GM10847 (cell line): ENCODE results near the gene PDE7B.

Experiments used
- POLR2A ChIP-seq: IDR thresholded peaks from 2 replicates; pipeline ENCODE4 v1.6.1; 2011; ENCODE audit not compliant: insufficient read length; ENCODE audit errors: extremely low read depth

The PDE7B gene

GRCh38 chr6:135851442-135852271, at the start of gene PDE7B:
PDE7B (plus strand) TSS chr6:135851701.
- no peak for TF ChIP-seq POLR2A

GRCh38 chr6:135801755-135802465, 49.6 kb upstream of the PDE7B start:
- TF ChIP-seq POLR2A = no peak

DNA sequence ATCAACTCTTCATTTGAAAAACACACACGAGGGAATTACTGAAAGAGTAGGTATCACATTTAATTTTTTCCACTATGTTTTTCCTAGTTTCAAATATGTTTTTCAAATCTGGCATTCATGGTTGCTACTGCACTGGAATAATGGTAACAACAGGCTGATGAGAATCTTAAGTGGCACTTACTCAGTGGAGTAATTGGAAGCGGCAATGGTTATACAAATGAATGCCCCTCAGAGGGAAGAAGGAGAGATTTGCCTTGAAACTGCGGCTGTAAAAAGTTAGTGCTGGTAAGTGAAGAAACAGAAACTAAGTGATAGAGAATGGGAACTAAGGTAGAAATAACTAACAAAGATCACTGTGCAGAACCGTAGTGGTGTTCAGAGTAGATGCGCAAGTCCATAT, 41.0 kb upstream of the PDE7B start:
- TF ChIP-seq POLR2A = no peak

GRCh38 chr6:135811170-135811569, 40.3 kb upstream of the PDE7B start:
- no peak for TF ChIP-seq POLR2A

- no peak for TF ChIP-seq POLR2A
These were observed 39.6 kb upstream of the PDE7B start for GRCh38 chr6:135811644-135812526.

- TF ChIP-seq POLR2A = no peak
These were observed 38.1 kb upstream of the PDE7B start for GRCh38 chr6:135813401-135813800.

- TF ChIP-seq POLR2A = no peak
These were observed 37.5 kb upstream of the PDE7B start for GRCh38 chr6:135814043-135814442.

GRCh38 chr6:135815216-135815615, 36.3 kb upstream of the PDE7B start:
- no peak for TF ChIP-seq POLR2A

- no peak for TF ChIP-seq POLR2A
These were observed 34.5 kb upstream of the PDE7B start for GRCh38 chr6:135817035-135817434.

DNA sequence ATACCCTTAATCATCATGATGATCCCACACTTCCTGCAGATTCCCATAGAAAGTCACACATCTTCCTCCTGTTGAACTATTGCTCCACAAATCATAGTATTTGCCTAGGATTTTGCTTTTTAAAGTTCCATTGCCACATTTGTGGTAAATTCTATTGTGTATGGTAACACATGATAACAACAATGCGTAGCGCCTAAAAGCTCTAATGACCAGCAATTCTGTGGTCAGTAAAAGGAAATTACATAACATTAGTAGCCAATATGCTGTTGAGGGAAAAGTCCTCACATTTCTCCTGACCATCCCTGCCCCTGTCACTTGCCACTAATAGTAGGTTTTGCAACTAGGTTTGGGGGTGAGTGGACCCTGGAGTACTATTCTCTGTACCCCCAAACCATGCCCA, 31.8 kb upstream of the PDE7B start:
- TF ChIP-seq POLR2A = no peak

- TF ChIP-seq POLR2A = no peak
These were observed 31.2 kb upstream of the PDE7B start for GRCh38 chr6:135820340-135820739.

GRCh38 chr6:135823851-135824250, 27.6 kb upstream of the PDE7B start:
- no peak for TF ChIP-seq POLR2A

GRCh38 chr6:135826236-135826804, 25.2 kb upstream of the PDE7B start:
- TF ChIP-seq POLR2A = no peak

GRCh38 chr6:135828021-135828420, 23.5 kb upstream of the PDE7B start:
- TF ChIP-seq POLR2A = no peak

- TF ChIP-seq POLR2A = no peak
These were observed 21.0 kb upstream of the PDE7B start for GRCh38 chr6:135830452-135830881.
